Amniotic stem cell (primary cell): ENCODE measurements around the gene LNX2.
A peak's percentile ranks its signal among the peaks of the same experiment; 100 is the strongest.

Experiments used
- DNase-seq: peaks from one replicate; lab custom pipeline; 2025; lab: John Stamatoyannopoulos, UW

Gene LNX2

GRCh38 chr13:27605610-27606200 lies 14.6 kb downstream of the LNX2 start:
- no peak for DNase-seq

GRCh38 chr13:27605099-27605498 lies 15.2 kb downstream of the LNX2 start:
- DNase-seq: no peak

- no peak for DNase-seq
Observed at GRCh38 chr13:27601803-27602202, 18.5 kb downstream of the LNX2 start.

DNA sequence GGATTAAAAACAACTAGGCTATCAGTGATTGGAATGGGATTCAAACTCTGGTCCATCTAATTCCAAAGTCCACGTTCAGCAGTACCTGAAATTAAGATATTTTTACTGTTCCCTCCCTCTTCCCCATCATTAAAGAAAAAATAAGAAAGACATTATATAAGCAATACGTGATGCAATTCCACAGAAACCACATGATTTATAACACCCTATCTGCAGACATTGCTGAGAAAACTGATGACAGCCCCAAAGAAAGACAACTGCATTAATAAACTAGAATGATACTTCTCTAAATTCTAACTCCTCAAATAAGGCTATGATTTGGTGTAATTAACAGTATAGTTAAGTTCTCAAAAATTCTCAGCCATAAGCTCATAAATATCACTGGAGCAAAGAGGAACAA lies 19.1 kb downstream of the LNX2 start:
- no peak for DNase-seq

DNA sequence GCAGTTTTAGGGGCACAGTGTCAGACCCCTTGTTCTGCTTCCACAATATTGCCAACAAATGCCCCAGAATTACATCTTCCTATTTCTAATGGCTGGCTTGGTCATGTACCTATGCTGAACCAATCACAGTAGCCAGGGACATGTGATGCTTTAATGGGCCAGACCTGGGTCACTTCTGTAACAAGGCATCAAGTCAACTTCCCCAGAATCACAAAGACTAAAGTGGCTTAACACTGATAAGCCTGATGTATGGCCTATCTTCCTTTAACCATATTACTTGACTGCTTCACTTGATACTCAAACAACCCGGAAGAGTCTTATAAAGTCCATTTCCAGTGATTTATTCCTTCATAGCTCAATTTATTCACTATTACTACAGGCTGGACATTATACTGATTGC lies 19.6 kb downstream of the LNX2 start:
- no peak for DNase-seq

DNA sequence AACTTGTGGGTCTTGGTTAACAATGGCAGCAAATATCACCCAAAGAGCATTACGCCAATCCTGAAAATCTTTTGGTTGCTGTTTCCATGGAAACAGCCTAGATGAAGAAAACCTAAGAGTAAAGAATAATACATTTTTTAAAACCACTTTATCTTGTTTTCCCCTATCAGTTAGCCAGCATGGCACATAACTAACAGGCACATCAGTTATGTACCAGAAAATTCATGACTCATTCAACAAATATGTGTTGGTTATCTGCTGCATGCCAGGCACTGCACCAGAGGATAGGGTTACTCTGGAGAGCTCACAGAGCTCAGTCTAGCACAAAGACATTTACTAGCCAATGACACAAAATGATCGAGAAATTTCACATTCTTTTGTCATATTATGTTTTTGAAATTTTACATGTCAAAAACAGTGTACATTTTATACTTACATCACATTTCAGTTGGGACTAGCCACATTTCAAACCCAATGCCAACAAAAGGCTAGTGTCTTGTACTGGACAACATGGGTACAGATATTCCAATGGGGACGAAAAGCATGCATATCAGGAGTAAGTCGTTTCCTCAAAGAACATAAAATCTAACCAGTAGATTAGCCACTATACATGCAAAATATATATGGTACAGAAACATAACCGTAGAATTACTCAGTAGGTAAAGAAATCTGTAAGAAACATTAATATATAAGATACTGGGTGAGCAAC lies 20.3 kb downstream of the LNX2 start:
- peak; percentile 38 for DNase-seq

GRCh38 chr13:27599096-27599495 lies 21.2 kb downstream of the LNX2 start:
- no peak for DNase-seq

DNA sequence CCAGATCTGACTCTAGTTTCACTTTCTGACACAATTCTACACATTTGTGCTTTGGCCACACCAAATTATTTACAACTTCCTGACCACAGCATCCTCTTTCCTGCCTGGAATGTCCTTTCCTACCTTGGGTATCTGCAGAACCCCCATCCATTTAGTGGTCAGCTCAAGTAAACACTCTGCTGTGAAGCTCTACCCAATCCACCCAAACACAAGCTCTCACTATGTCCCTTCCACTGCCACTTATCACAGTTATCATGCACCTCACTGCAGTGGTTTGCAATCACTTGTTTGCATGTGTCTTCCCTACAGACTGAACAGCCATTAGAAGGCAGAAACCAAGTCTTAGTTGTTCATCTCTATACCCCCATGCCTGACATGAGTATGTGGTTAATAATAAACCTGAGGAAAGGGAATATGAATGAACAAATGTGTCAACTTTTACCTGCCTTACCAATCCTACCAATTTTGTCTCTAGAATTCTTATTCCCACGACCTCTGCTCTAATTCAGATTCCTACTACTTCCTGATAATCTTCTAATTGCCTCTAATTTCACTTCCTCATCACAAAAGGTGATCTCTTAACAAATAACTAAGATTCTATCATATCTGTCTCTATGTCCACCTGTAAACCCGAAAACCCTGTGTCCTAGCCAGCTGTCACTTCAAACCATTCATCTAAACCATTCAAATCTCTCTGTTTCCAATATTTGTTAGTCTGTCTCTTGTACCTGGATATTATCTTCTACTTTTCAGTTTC lies 25.1 kb downstream of the LNX2 start:
- DNase-seq: no peak

DNA sequence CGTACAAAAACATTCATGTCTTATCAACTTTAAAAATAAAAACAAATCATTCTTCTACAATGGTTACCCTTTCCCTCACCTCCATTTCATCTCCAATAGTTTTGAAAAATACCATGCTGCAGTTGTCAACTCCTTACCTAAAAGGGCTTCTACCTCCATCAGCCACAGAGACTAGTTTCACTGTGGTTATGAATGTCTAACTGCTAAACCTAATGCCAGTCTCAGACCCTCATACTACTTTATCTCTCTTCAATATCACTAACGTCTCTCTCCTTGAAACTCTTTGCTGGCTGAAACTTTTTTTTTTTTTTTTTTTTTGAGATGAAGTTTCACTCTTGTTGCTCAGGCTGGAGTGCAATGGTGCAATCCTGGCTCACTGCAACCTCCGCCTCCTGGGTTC lies 27.1 kb downstream of the LNX2 start:
- DNase-seq: no peak

GRCh38 chr13:27592865-27593264 lies 27.5 kb downstream of the LNX2 start:
- DNase-seq: no peak

GRCh38 chr13:27588405-27588804 lies 31.9 kb downstream of the LNX2 start:
- DNase-seq: no peak

- DNase-seq: no peak
Observed at GRCh38 chr13:27587095-27587746, 33.1 kb downstream of the LNX2 start.

GRCh38 chr13:27583645-27584044 lies 36.7 kb downstream of the LNX2 start:
- no peak for DNase-seq

DNA sequence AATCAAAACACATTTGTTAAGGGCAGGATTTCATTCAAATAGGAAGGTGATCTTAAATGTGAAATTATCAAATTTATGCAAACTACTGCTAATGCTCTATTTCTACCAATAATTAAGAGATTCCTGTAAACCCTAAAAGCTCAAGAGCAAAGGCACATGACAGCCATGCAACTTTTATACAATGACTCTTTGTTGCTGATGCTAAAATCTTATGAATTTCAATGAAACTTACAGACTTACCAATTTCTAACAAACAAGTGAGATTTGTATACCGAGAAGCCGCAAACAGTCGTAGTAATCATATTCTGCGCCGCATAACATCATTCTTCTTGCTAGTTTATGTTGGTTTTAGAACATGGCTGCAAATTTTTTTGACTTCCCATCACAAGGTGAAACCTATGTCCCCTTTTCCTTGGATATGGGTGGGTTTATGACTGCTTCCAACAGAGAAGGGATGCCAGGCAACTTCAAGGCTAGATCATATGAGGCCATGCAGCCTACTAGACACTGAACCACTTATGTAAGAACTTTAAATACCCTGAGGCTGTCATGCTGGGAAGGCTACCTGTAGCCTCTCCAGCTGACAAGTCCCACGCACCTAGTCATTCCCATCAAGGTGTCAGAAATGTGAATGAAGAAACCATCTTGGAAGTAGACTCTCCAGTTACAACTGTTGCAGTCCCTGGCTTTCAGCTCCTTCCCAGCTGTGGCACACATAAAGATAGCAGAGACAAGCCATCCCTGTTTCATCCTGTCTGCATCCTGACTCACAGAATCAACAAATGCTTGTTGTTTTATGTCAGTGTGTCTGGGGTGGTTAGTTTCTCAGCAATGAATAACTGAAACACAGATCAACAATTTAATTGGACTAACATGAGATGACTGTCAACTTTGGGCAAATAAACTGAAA lies 42.0 kb downstream of the LNX2 start:
- peak; percentile 17 for DNase-seq

GRCh38 chr13:27574661-27575060 lies 45.7 kb downstream of the LNX2 start:
- DNase-seq: no peak

GRCh38 chr13:27573265-27573664 lies 47.1 kb downstream of the LNX2 start:
- no peak for DNase-seq

- DNase-seq: no peak
Observed at GRCh38 chr13:27572234-27572901, 48.0 kb downstream of the LNX2 start.

- no peak for DNase-seq
Observed at GRCh38 chr13:27570906-27571305, 49.4 kb downstream of the LNX2 start.

GRCh38 chr13:27569405-27569804 lies 50.9 kb downstream of the LNX2 start:
- DNase-seq: no peak

DNA sequence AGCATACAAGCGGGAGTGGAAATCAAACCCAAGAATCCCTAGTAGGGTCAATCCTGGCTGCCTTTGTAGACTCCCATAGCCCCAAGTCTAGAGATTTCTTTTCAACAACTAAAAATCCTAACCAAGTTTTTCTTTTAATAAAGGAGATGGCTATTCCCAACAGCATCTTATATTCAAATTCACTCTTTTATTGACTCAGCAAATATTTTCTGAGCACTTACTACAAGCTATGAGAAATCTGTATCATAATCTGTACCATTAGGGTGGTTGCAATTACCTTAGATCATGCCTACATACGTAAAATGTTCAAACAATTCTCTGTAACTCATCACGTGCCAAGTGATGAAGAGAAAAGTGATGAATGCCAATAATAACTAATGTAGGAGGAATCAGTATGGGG lies 54.5 kb downstream of the LNX2 start:
- no peak for DNase-seq

GRCh38 chr13:27562457-27562856 lies 57.9 kb downstream of the LNX2 start:
- no peak for DNase-seq
